Fibroblast of the aortic adventitia (primary cell): ENCODE measurements around the gene ZC3H12D. TPM values are rescaled to one million over a fixed set of nuclear protein-coding genes. Genes with fewer than 3 reads are reported as not detected.
A peak's percentile ranks its signal among the peaks of the same experiment; 100 is the strongest.

Experiments used
- DNase-seq: peaks from one replicate; pipeline ENCODE4 v3.0.0-alpha.2; 2010; ENCODE audit warnings: low read depth
- H3K4me3 ChIP-seq: 2 replicates; pipeline ENCODE4 v1.5.1; 2011; ENCODE audit warnings: low read depth, mild to moderate bottlenecking, control low read depth, low read length, moderate library complexity
- total RNA-seq: library from RNA; depleted of rRNA; stranded (reverse); fragments of >200 nt; gene quantifications from 2 replicates; pipeline ENCODE4 v1.2.3, GENCODE V29; 2012; ENCODE audit warnings: low replicate concordance
- TF ChIP-seq, protein P1 (sequence below): IDR thresholded peaks from 2 replicates; pipeline ENCODE4 v1.5.1; 2011; ENCODE audit warnings: mild to moderate bottlenecking, low read length, control low read depth, inconsistent platforms; ENCODE audit not compliant: insufficient read depth

Gene ZC3H12D
- total RNA-seq, 1 donor: 0.09 TPM

DNA sequence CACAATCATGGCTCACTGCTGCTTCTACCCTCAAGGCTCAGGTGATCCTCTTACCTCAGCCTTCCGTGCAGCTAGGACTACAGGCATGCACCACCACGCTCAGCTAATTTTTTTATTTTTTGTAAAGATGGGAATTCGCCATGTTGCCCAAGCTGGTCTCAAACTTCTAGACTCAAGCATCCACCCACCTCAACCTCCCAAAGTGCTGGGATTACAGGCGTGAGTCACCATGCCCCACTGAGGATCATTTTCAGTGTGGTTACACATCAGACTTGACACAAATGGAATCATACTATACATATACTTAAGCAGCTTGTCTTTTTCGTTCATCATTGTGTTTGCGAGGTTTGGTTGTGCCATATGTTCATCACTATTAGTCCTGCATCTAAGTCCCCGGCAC, 26.6 kb downstream of the ZC3H12D start:
- DNase-seq: no peak
- TF ChIP-seq, protein P1, sequence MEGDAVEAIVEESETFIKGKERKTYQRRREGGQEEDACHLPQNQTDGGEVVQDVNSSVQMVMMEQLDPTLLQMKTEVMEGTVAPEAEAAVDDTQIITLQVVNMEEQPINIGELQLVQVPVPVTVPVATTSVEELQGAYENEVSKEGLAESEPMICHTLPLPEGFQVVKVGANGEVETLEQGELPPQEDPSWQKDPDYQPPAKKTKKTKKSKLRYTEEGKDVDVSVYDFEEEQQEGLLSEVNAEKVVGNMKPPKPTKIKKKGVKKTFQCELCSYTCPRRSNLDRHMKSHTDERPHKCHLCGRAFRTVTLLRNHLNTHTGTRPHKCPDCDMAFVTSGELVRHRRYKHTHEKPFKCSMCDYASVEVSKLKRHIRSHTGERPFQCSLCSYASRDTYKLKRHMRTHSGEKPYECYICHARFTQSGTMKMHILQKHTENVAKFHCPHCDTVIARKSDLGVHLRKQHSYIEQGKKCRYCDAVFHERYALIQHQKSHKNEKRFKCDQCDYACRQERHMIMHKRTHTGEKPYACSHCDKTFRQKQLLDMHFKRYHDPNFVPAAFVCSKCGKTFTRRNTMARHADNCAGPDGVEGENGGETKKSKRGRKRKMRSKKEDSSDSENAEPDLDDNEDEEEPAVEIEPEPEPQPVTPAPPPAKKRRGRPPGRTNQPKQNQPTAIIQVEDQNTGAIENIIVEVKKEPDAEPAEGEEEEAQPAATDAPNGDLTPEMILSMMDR: no peak
- no peak overlapping the region for H3K4me3 ChIP-seq

DNA sequence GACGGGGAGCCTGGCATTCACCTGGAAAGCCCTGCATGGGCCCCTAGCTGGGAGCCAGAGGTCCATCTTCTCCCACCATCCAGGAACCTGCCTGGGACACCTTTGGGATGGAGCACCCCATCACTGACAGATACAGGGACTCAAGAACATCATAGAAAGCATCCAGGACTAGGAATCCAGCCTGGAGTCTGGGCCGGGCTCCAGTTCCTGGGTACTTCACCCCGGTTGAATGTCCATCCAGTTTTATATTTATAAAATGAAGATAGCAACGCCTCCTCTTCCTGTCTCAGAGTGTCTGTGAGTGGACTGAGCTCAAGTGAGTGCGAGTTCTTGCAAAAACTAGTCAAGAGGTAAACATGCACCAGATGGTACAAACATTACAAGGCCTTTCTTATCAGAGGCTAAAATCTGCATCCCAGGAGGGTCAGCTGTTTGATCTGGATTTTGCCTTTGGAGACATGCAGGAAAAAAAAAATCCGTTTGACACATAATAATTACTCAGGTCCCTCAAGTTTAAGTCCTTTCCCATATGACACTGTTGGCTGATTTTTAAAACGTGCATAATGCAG, 27.4 kb downstream of the ZC3H12D start:
- no peak overlapping the region for H3K4me3 ChIP-seq
- DNase-seq: no peak
- TF ChIP-seq, protein P1: no peak

DNA sequence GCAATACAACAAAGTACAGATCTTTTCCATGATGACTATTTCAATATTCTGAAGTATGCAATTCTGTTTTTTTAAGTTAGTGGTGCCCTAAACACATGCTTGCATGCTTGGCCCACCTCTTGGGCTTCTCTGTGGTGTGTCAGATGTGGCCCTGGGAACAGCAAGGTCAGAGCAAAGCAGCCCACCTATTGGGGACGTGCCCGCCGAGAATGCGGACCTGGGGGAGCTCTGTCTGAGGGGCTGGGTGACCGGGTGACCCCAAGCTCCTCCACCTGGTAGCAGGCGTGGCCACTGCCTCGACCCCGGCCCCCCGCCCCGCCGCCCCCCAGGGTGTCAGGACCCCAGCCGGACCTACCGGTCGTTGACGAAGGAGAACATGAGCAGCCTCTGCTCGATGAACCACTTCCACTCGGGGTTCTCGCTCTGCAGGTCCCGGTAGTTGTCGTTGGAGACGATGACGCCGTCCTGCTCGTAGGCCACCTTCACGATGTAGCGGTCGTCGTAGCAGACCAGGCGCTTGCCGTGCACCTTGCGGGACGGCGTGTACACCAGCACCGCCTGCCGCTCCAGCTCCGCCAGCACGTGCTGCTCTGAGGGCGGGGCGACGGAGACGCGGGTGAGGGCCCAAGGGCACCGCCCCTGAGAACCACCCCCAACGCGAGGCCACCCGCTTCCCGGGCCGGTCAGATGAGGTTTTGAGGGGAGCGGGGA, 28.3 kb downstream of the ZC3H12D start:
- no peak for DNase-seq
- TF ChIP-seq, protein P1: no peak
- no peak overlapping the region for H3K4me3 ChIP-seq

DNA sequence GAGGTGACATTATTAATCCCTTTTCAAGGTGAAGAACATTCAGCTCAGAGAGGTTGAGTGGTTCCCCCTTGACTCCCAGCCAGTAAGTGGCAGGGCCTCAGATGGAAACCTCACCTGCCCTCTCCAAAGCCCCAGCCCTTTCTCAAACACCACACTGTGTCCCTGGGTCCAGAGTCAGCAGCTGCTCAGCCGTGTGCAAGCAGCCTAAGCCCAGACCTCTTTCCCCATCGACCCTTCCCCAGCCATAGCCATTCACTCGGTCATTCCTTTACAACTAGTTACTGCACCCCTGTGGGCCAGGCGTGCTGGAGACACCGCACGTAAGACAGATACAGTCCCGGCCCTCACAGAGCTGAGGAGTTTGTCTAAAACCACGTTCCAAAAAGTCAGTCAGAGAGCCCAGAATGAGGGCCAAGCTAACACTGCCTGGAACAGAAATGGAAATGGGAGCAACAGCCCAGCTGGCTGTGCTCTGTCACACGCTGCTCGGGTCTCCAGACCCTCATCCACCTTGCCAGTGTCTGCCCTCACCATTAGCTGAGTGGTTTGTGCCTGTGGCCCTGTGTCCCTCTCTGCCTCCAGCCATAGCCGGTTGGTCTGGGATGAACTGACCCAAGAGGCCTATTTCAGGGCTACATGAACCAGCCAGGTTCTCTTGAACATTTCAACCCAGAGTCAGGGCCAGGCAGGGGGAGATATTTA, 29.6 kb downstream of the ZC3H12D start:
- TF ChIP-seq, protein P1: no peak
- no peak for DNase-seq
- H3K4me3 ChIP-seq: no peak overlapping the region

DNA sequence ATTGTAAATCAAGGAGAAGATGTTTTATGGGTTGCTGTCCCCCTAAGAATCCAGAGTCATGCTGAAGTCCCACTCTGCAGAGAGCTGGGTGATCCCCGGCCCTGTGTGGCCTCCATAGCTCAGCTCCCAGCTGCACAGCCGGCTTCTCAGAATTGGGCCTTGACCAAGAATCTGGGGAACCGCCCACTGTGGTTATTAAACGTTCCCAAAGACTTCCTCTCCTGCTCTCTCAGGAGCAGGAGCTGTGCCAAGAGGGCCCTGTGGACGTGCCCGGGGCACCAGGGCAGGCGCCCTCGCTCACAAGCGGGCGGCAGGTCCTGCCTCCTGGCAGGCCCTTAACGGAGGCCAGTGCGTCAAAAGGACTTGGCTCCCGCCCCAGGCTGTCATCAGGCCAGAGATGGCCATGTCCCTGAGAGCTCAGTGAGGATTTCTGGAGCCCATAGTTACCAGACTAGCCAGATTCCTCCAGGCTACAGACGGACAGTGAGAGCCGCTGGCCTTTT, 30.4 kb downstream of the ZC3H12D start:
- peak; percentile 96 for DNase-seq
- TF ChIP-seq, protein P1: no peak
- no peak overlapping the region for H3K4me3 ChIP-seq

DNA sequence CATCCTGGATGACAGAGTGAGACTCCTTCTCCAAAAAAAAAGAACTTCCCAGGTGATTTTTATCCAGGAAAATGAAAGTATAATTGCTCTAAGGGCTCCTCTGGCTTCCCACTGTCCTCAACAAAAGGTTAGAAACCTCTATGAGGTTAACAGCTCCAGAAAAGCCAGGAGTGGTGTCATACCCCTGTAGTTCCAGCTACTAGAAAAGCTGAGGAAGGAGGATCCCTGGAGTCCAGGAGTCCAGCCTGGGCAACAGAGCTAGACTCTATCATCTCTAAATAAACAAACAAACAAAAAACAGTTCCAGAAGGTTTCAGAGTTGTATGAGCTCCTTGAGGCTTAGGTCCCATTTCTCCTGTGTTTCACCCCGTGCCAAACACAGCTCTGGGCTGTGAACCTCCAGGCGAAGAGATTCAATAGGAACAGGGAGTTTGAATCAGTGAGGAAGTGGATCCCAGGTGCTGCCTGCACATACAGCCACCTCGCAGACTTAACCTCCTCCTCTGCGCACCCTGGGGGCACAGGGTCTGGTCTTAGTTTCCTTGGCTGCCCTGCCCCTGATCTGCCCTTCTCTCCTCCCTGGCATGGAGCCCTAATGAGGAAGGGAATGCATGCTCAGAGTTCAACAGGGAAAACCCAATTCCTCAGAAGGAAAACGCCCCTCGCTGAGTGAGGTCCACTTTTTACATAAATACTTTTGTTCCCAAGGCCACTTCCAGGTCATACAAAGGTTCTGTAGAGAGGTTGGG, 31.0 kb downstream of the ZC3H12D start:
- no peak for DNase-seq
- TF ChIP-seq, protein P1: no peak
- H3K4me3 ChIP-seq: no peak overlapping the region
